Stimulated activated CD4-positive, alpha-beta T cell treated with anti-CD3 and anti-CD28 coated beads, Interleukin-15, amount 100 ng/mL, for 1 hour (primary cell): Measurements from ENCODE around the gene NPAS3.

ENCODE experiments used
- DNase-seq, 2 donors: peaks; one replicate each; pipeline ENCODE4 v3.0.0-alpha.2; 2020; ENCODE audit warnings: low read depth in 1 of 2, low spot score in 1 of 2

Gene NPAS3

GRCh38 chr14:33774723-33775470, 836.2 kb downstream of the NPAS3 start:
- DNase-seq, result no peak

- no peak for DNase-seq
Measured at GRCh38 chr14:33776871-33777270, 838.2 kb downstream of the NPAS3 start.

DNA sequence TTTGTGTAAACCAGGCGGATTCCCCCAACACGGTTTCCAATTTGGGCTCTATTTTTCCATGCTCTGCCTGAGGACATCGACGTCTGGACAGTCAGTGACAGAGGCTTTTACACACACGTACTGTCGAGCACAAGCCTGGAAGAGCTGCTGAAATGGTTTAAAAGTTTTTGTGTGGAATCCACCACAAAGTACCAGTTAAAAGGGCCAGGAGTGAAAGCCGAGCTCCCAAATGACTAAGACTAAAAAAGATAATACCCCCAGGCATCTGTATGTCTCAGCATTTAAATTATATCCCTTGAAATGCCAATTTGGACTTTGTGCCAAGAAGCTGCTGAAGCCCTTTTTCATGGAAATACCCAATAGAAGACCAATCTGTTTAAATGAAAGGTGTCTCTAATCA, 839.0 kb downstream of the NPAS3 start:
- no peak for DNase-seq

GRCh38 chr14:33780035-33780434, 841.4 kb downstream of the NPAS3 start:
- DNase-seq, result no peak

DNA sequence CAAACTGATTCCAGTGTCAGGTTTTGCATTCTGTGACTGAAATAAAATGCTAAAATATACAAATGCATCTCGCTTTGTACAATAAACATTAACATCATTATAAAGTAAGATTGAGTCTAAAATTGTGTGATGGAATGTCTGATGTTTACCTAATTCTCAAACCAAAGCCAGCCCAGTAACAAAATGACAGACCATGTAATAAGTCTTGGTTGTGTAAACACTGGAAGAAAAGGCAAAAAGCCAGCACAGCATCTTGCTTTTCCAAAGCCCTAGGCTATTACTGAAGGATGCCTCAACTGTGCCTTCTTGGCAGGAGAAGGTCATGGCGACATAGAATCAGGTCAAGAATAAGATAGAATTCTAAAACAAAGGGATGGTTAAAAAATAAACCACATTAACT, 842.6 kb downstream of the NPAS3 start:
- no peak for DNase-seq

DNA sequence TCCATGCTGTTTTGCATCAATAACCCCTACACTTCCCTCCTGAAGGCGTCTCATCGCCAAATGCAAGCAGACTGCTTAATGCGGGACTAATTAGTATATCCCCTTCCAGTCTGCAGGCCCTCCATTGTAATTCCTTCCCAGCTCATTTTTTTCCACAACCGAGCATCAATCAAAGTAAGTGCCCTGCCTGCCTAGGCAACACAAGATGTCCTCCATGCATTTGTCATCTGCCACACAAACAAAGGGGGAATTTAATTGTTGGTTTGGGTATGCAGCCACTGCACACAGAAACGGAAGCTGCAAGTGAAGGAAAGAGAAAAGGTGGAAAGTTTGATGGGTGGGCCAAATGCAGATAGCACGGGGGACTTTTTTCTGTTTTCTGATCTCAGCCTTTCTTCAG, 844.2 kb downstream of the NPAS3 start:
- no peak for DNase-seq

- DNase-seq, result no peak
Measured at GRCh38 chr14:33786091-33786825, 847.6 kb downstream of the NPAS3 start.

DNA sequence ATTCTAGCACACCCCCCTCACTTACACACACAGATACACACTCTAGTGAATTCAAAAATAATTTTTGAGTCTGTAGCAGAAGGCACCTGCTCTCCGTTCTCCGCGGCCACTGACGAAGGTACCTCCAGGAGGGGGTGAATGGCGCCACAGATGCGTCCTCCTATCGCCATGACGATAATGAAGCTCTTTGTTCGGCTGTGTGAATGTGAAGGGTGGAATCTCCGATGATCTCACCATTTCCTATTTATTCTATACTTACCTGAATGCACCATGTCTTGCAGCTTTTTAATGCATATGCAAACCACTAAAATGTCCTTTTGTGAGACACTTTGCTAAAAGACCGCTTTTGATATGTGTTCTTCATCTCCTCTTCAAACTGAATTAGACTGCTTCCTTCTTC, 849.5 kb downstream of the NPAS3 start:
- DNase-seq, result no peak

GRCh38 chr14:33790996-33791395, 852.3 kb downstream of the NPAS3 start:
- no peak for DNase-seq

GRCh38 chr14:33792009-33792719, 853.5 kb downstream of the NPAS3 start:
- no peak for DNase-seq

DNA sequence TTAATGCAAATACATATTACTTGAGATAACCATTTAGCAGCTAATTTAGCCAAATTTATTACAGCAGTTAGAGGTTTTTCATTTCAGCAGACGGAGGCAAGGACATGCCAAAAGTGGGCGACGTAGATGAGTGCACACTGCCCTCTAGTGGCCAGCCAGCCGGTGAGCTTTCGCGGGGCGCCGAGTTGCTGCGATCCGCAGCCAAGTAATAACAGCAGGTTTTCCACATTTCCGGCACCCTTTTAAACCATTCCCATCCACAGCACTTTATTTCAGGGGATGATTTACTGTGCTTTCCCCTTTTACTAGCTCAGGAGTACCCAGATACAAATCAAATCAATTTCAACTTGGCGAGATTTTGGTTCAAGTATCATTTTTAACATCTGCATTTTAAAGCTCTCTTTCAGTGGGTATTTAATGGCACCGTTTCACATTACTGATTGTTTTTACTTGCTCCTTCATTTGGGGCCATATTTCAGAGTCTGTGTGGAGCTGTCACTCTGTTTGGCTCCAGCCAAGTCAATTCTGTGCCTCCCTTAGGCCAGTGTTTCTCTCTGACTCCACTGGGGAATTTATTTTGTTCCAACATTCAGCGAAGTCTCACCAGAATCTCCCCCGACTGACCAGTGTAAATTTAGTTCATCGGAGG, 854.2 kb downstream of the NPAS3 start:
- peak; percentile 26 to 57 for DNase-seq

DNA sequence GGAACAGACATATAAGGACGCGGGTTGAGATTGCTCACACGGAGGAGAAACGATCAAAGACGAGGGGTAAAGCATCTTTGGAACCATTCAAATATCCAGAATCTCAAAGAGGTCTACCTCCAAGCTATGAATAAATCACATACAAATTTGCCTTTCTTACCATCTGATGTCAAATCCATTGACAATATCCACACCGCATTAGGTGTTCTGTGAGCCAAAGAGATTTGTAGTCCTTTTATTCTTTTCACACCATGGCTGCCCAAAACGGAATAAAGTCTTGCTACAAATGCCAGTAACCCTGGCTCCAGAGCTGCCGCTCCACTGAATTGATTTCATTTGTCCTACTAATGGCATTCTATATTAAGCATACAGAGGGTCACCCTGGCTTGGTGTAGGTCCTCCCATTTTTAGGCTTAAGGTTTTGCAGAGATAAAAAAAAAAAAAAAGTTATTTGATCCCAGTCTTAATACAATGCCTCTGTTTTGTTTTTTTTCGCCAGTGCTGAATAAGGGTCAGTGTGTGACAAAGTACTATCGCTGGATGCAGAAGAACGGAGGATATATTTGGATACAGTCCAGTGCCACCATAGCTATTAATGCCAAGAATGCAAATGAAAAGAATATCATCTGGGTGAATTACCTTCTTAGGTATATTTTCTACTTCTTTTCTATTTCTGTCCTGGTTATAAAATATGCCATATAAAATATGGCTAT, 854.9 kb downstream of the NPAS3 start:
- DNase-seq, result no peak

GRCh38 chr14:33794791-33795305, 856.2 kb downstream of the NPAS3 start:
- no peak for DNase-seq

DNA sequence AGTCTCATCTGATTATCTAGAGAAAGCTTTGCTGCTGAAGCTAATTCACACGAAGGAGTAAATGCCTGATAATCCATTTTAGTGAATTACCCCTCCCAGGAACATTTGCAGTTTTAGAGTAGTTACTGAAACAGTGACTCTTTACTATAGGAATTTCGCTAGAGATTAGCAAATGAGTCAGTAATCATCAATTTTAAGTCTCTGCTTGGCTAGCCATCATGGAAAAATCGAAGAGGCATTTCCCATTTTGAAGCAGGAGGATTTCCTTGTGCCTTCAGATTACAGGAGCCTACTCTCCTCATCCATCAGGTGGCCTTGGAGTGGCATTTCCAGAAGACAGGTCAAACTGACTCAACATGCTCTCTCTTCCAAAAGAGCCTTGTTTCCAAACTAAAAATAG, 857.7 kb downstream of the NPAS3 start:
- no peak for DNase-seq

- no peak for DNase-seq
Measured at GRCh38 chr14:33799705-33800570, 861.3 kb downstream of the NPAS3 start.

- DNase-seq, result no peak
Measured at GRCh38 chr14:33800735-33801163, 862.1 kb downstream of the NPAS3 start.

- DNase-seq, result no peak
Measured at GRCh38 chr14:33802737-33803136, 864.1 kb downstream of the NPAS3 start.

DNA sequence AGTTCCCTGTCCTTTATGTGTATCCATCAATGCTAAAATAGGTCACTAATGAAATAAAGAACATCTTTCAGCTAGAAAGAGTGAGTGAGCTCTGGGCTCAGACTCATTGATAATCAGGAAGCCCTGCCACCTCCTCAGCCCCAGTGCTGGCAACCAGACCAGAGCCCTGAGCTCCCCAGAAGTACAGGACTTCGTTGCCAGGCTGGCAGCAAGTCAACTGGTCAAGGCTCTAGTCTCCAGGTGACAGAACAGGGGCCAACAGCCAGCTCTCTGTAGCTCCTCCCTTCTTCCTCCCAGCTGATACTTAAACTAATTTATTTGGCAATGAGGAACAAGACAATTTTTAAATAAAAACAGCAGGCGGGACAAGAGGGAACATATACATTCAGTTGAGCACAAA, 866.9 kb downstream of the NPAS3 start:
- DNase-seq, result no peak

DNA sequence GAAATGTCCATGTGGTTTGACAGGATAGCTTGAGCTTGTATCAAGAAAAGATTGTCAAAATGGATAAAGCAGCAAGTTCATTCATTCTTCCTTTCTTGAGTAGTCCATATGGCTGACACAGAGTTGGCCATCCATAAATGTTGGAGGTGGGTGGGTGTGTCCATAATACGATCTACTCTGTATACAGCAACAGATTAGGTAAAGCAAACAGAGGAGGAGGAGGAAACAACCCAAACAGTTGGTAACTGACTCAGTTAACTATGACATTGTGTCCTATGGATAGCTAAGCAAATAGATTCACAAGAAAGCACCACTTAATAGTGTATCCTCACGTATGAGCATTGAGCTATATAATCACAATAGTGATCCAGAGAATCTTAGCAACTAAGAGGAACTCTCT, 868.2 kb downstream of the NPAS3 start:
- DNase-seq, result no peak

GRCh38 chr14:33808187-33808586, 869.5 kb downstream of the NPAS3 start:
- no peak for DNase-seq
